SK-N-SH (cell line): ENCODE data around the gene LNX2. TPM values are rescaled to one million over a fixed set of nuclear protein-coding genes. Genes with fewer than 3 reads are reported as not detected.

ENCODE experiments used
- CTCF ChIA-PET: fragments of 300-600, 350-600 bp; formaldehyde crosslinking; extraction: SDS; loops from one replicate; lab custom pipeline; 2021; lab: Yijun Ruan, JAX
- POLR2A ChIA-PET: fragments of 350-600 bp; sonication (Branson Sonifier 250); formaldehyde crosslinking; extraction: SDS; loops from one replicate; lab custom pipeline; 2020; ENCODE audit warnings: antibody characterized with exemption, inconsistent platforms; lab: Yijun Ruan, JAX
- DNase-seq: peaks from one replicate; pipeline ENCODE4 v3.0.0; 2012
- H2AFZ ChIP-seq: fragments of 200-600 bp; sonication (generic); 2 replicates; pipeline ENCODE4 v1.8.1; 2016; ENCODE audit warnings: antibody characterized with exemption, mild to moderate bottlenecking, low read depth
- H3F3A ChIP-seq: fragments of 200-600 bp; sonication (generic); replicated peaks from 2 replicates; pipeline ENCODE3; 2016; ENCODE audit warnings: antibody characterized with exemption, mild to moderate bottlenecking; ENCODE audit not compliant: insufficient read depth
- H3K27ac ChIP-seq, 2 experiments: fragments of 200-500 bp in 1 of 2; fragments of 200-600 bp in 1 of 2; sonication (Bioruptor generic) in 1 of 2; sonication (generic), shearing (Covaris generic) in 1 of 2; 2 replicates each; pipeline versions ENCODE4 v1.5.1 to v1.6.1; 2014 to 2016; ENCODE audit warnings: low read depth in 2 of 2, inconsistent platforms in 1 of 2, low read length in 1 of 2, mild to moderate bottlenecking in 1 of 2, mixed read lengths in 1 of 2
- H3K27me3 ChIP-seq: fragments of 200-600 bp; sonication (generic), shearing (Covaris generic); 2 replicates; pipeline ENCODE4 v1.6.1; 2016; ENCODE audit warnings: mixed run types; ENCODE audit not compliant: insufficient read depth
- H3K36me3 ChIP-seq, 2 experiments: fragments of 200-500 bp in 1 of 2; fragments of 200-600 bp in 1 of 2; sonication (Bioruptor generic) in 1 of 2; sonication (generic) in 1 of 2; replicated peaks in 1 of 2; 2 replicates each; pipeline versions ENCODE3 to v1.5.1; 2014 to 2016; ENCODE audit warnings: low read length in 1 of 2, mild to moderate bottlenecking in 1 of 2; ENCODE audit not compliant: insufficient read depth in 2 of 2, control insufficient read depth in 1 of 2
- H3K4me1 ChIP-seq, 2 experiments: fragments of 200-500 bp in 1 of 2; fragments of 200-600 bp in 1 of 2; sonication (Bioruptor generic) in 1 of 2; sonication (generic), shearing (Covaris generic) in 1 of 2; 2 replicates each; pipeline versions ENCODE4 v1.5.1 to v1.6.1; 2014 to 2016; ENCODE audit warnings: low read depth in 1 of 2, low read length in 1 of 2, mixed run types in 1 of 2; ENCODE audit not compliant: insufficient read depth in 2 of 2, control insufficient read depth in 1 of 2
- H3K4me2 ChIP-seq: fragments of 200-600 bp; sonication (generic), shearing (Covaris generic); 2 replicates; pipeline ENCODE4 v1.6.1; 2017; ENCODE audit warnings: mixed run types
- H3K4me3 ChIP-seq, 2 experiments: fragments of 200-500 bp in 1 of 2; fragments of 200-600 bp in 1 of 2; sonication (Bioruptor generic) in 1 of 2; sonication (generic), shearing (Covaris generic) in 1 of 2; 2 replicates each; pipeline versions ENCODE4 v1.5.1 to v1.8.1; 2014 to 2016; ENCODE audit warnings: low read depth in 2 of 2, inconsistent platforms in 1 of 2, low read length in 1 of 2, mild to moderate bottlenecking in 1 of 2, mixed read lengths in 1 of 2, moderate library complexity in 1 of 2
- H3K79me2 ChIP-seq: fragments of 200-600 bp; sonication (generic); 2 replicates; pipeline ENCODE4 v1.8.1; 2017; ENCODE audit warnings: mild to moderate bottlenecking; ENCODE audit not compliant: insufficient read depth
- H3K9ac ChIP-seq: fragments of 200-600 bp; sonication (generic); 2 replicates; pipeline ENCODE4 v1.6.1; 2017; ENCODE audit warnings: mixed run types
- H3K9me2 ChIP-seq: fragments of 200-600 bp; sonication (generic); 2 replicates; pipeline ENCODE4 v1.6.1; 2017; ENCODE audit warnings: mixed run types
- H3K9me3 ChIP-seq: fragments of 200-600 bp; sonication (generic); 2 replicates; pipeline ENCODE4 v1.6.1; 2017; ENCODE audit warnings: mixed run types, mild to moderate bottlenecking, moderate library complexity
- H4K20me1 ChIP-seq: fragments of 200-600 bp; sonication (generic); 2 replicates; pipeline ENCODE4 v1.6.1; 2017; ENCODE audit warnings: mild to moderate bottlenecking, mixed run types; ENCODE audit not compliant: insufficient read depth
- CTCF ChIP-seq: fragments of 200-600 bp; sonication (generic); IDR thresholded peaks from 2 replicates; pipeline ENCODE4 v1.6.1; 2017; ENCODE audit warnings: antibody characterized with exemption, mild to moderate bottlenecking, moderate library complexity
- EP300 ChIP-seq, 2 experiments: IDR thresholded peaks; 2 replicates each; pipeline versions ENCODE4 v1.4.0 to v1.6.1; 2012; ENCODE audit warnings: borderline replicate concordance in 1 of 2, low read depth in 1 of 2, low read length in 1 of 2
- EZH2phosphoT487 ChIP-seq: fragments of 200-600 bp; sonication (generic); IDR thresholded peaks from 2 replicates; pipeline ENCODE4 v1.6.1; 2017; ENCODE audit warnings: low read depth, mixed run types, mild to moderate bottlenecking, antibody characterized with exemption, moderate library complexity, borderline replicate concordance
- FOXJ3 ChIP-seq: sonication (generic); formaldehyde crosslinking; IDR thresholded peaks from 2 replicates; pipeline ENCODE4 v1.5.1; 2020; ENCODE audit warnings: mild to moderate bottlenecking, missing genetic modification reagents
- IRF3 ChIP-seq: fragments of 150-350 bp; IDR thresholded peaks from 2 replicates; pipeline ENCODE4 v1.6.1; 2016; ENCODE audit warnings: mild to moderate bottlenecking, low read depth, low read length
- MXI1 ChIP-seq: IDR thresholded peaks from 2 replicates; pipeline ENCODE4 v1.6.1; 2012; ENCODE audit warnings: mild to moderate bottlenecking, low read depth, low read length, improper control_type of control experiment
- PBX3 ChIP-seq: IDR thresholded peaks from 2 replicates; pipeline ENCODE4; 2012
- POLR2AphosphoS5 ChIP-seq: IDR thresholded peaks from 2 replicates; pipeline ENCODE4 v1.6.1; 2012; ENCODE audit warnings: low read depth, low read length
- RCOR1 ChIP-seq: fragments of 150-350 bp; IDR thresholded peaks from 2 replicates; pipeline ENCODE4 v1.6.1; 2017; ENCODE audit warnings: antibody characterized with exemption, low read length
- TEAD4 ChIP-seq: IDR thresholded peaks from 2 replicates; pipeline ENCODE4 v1.4.0; 2012; ENCODE audit warnings: mild to moderate bottlenecking, borderline replicate concordance; ENCODE audit not compliant: insufficient read depth
- USF1 ChIP-seq: IDR thresholded peaks from 2 replicates; pipeline ENCODE4 v1.4.0; 2012; ENCODE audit warnings: low read depth, borderline replicate concordance
- WGBS: methylation state at CpG from one replicate; pipeline ENCODE4 v1.1.6; 2017; ENCODE audit warnings: low lambda C conversion rate; 5-methylcytosine and 5-hydroxymethylcytosine counted together
- polyA plus RNA-seq, 3 experiments: library from polyadenylated mRNA; depleted of rRNA; stranded (reverse); fragments of >200 nt; gene quantifications; 2 replicates each; pipeline ENCODE4 v1.2.3, GENCODE V29; 2012

Gene LNX2
- polyA plus RNA-seq, 1 of the 3 experiments (the other 2 are of a cell fraction): 3.7 TPM

- TF ChIP-seq CTCF: no peak
- TF ChIP-seq IRF3: no peak
- no peak for TF ChIP-seq EP300 (IDR thresholded peaks at IDR 0.05; ENCODE audit: borderline replicate concordance in 1 of 2, low read depth in 1 of 2, low read length in 1 of 2)
- TF ChIP-seq FOXJ3 (CRISPR knock-in tag): no peak
- TF ChIP-seq MXI1: no peak
These were observed 25.1 kb downstream of the LNX2 start (continued) for GRCh38 chr13:27595055-27595811.

GRCh38 chr13:27593267-27593666, 27.1 kb downstream of the LNX2 start:
- CTCF ChIA-PET: no interaction called here
- POLR2A ChIA-PET: no interaction called here
- Histone ChIP-seq H3K79me2 (peaks cover under 1% of the 10 kb centered on the region; the same call in 1 of the 2 replicates), H3K36me3 (no peaks in the 10 kb centered on the region), H3K9me3 (no peaks in the 10 kb centered on the region), H3K27me3 (no peaks in the 10 kb centered on the region), H3F3A (no peaks in the 10 kb centered on the region), H3K27ac (no peak overlapping the region), H2AFZ (no peak overlapping the region), H3K9ac (no peak overlapping the region), H4K20me1 (no peaks in the 10 kb centered on the region), H3K9me2 (no peaks in the 10 kb centered on the region), H3K4me1 (no peaks in the 10 kb centered on the region; a peak in 1 of 4 replicates), H3K4me3 (no peak overlapping the region), H3K4me2 (no peak overlapping the region)
- WGBS: 95% methylated on average over 3 of the region's 3 CpGs
- TF ChIP-seq POLR2AphosphoS5 (no peak), FOXJ3 (CRISPR knock-in tag) (no peak), MXI1 (no peak), CTCF (no peak), TEAD4 (no peak), USF1 (no peak), RCOR1 (no peak), PBX3 (no peak), EZH2phosphoT487 (no peak)
- DNase-seq: no peak
